ENCODE results near the gene JAM3. TPM values are rescaled to one million over a fixed set of nuclear protein-coding genes. Genes with fewer than 3 reads are reported as not detected.
"Not testable (repeated sequence)": the region's sequence is repeated elsewhere in the genome, so short reads cannot be mapped to it uniquely, and the experiment has no call there.

JAM3 gene
- total RNA-seq, 1 donor from 2014 or later = 2.8 TPM

DNA sequence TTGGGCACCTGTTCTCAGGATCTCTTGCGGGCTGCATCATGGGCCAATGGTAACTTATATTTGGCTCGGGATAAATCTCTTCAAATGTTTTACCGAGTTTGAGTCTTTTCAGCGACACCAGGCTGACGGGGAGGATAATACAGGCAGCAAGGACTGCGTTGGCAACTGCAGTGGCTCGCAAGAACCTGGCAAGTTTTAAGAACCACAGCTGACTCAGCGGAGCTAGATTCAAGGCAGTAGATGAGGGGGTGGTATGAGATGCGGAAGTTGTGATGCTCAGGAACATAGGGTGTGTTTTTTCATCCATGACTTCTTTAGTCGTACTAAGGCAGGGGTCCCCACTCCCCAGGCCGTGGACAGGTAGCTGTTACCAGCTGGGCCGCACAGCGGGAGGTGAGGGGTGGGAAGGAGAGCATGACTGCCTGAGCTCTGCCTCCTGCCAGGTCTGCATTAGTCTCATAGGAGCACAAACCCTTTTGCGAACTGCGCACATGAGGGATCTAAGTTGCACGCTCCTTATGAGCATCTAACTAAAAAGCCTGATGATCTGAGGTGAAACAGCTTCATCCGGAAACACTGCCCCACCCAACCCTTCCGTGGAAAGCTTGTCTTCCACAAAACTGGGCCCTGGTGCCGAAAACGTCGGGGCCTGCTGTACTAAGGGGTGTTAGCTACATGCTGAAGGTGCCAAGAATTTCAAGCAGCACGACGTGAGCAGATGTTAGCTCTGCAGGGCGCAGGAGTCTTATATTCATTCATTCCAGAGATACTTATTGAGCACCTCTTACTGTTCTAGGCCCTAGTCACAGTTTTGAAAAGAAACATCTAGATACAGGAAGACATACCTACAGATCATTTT is 6.4 kb upstream of the JAM3 start:
- no peak for DNase-seq (ENCODE audit: low read depth in 2 of 2)

DNA sequence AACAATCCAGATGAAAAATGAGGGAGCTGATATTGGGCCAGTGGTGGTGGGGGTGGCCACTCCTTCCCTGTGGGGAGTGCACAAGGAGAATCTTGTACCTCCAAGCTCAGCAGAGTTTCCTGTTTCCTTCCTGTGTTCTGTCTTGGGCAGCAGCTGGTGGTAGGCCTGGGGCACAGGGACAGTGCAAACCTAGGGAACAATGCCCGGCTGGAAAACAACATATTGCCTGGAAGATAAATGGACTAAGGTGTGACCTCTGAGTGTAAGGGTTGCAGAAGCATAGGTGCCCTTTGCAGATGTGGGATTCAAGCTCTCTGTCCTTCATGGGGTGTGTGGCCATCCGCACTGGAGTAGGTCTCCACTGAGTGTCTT is 5.8 kb upstream of the JAM3 start:
- DNase-seq (ENCODE audit: low read depth in 2 of 2) = peak in 1 of 2 donors; percentile 57

DNA sequence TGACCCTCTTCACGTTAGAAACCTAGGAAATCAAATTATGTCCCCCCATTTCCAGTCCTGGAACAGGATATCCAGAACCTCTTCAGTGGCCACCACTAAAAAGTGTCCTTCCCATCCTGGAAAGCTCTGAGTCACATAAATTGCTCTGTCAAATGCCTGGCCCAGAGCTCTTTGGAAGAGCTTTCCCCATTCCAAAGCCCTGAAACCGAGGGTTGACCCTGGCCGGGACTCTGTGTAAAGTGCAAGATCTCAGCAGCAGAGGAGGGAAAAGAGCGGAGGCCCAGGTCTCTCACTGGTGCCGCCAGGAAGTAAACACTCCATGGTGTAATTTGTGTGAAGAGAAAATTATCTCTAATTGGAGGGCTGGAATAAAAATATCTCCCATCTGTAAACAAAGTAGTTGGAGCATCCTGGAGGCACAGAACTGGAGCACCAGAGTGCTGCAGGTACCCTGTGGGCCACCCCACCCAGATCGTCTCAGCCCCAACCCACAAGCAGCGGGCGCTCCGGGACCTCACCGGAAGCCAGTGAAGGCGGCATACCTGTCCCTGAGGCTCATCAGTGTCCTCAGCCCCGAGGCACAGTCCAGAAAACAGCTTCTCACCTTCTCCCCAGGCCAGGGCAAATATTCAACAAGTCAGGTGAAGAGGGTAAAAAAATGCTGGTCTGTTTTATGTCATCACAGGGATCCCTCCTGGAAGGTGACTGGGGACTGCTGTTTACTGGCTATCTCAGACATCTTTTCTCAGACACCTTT is 4.7 kb upstream of the JAM3 start:
- no peak for DNase-seq (ENCODE audit: low read depth in 2 of 2)

DNA sequence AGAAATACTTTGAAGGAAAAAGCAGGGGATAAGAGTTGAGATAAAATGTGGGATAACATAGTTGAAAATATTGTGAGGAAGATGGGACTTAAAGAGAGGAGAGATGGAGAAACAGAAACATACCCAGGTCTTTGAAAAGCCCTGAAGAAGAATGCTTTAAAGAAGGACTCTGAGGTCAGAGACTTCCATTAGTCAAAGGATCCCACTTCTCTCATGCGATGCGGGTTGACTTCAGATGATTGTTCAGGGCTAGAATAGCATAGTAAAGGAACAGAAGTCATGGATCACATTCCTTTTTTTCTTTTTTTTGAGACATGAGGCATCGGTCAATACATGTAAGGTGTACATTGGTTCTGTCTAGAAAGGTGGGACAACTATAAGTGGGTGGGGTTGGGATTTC is 3.5 kb upstream of the JAM3 start:
- no peak for DNase-seq (ENCODE audit: low read depth in 2 of 2)

DNA sequence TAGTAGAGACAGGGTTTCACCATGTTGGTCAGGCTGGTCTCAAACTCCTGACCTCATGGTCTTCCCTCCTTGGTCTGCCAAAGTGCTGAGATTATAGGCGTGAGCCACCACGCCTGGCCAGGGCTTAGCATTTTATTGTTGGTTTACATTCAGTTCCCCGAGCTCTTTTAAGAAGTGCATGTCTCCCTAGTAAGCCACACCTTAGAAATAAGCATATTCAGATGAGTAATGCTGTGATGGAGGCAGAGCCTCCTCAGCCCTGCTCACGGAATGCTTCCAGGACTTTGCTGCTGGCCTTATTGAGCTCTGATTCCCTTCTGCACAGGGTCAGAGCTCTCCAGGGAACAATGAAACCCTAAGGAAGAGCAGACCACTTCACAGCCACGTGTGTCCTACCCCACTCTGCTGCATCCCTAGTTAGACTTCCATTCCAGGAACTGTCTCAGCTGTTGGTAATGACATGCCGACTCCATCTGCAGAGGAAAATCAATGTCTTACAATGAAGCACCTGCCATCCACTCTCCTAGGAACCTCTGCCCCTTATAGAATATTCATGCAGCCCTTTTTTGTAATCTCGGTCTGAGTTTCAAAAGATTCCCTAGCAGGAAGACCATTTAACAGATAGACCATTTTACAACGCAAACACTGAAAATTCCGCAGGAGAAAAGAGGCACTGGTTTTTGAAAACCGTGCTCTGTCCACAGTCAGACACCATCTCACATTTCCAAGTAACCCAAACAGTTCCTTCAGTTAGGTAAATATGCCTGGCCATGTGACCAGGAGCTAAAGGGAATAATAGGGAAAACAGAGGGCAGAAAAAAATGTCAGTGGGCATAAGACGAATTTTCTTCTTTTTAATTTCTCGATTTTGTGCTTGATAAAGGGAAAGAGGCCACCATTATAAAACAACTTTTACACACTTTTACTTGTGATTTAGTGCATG is 1.7 kb upstream of the JAM3 start:
- DNase-seq (ENCODE audit: low read depth in 2 of 2) = no peak

DNA sequence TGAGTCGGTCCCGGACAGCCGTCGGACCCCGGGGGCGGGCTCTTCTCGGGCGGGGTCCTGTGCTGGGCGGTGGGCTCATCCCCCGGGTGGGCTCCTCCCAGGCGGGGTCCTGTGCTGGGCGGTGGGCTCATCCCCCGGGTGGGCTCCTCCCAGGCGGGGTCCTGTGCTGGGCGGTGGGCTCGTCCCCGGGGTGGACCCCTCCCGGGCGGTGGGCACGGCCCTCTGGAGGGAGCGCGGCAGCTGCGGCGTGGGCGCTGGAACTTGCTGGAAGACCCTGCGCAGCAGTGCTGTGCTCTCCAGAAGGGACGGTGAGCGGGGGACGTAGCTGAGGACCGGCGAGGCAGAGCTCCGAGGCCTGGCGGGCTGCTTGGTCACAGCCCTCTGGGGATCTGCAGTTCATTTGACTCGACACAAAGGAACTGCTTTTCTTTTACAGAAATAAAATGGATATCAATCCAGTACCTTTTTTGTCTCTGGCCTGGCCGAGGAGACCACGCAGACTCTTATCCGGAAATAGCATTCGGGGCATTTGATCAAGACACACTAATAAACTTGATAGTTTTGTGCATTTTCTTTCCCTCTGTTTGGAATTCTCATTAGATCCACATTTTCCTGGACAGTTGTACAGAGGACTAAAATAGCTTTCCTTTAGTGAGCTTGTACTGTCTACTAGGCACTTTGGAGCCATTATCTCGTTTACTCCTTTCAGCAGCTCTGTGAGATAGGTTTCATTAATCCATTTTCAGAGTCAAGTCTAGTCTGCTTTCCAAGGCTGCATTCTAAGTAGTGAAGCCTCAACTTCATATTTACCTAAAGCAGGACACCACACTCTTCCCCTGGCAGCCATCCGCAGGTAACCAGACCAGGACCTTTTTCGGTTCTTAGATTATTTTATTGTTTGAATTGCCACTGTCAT is 812 bp downstream of the JAM3 start:
- DNase-seq (ENCODE audit: low read depth in 2 of 2) = peak; percentile 8 to 43

DNA sequence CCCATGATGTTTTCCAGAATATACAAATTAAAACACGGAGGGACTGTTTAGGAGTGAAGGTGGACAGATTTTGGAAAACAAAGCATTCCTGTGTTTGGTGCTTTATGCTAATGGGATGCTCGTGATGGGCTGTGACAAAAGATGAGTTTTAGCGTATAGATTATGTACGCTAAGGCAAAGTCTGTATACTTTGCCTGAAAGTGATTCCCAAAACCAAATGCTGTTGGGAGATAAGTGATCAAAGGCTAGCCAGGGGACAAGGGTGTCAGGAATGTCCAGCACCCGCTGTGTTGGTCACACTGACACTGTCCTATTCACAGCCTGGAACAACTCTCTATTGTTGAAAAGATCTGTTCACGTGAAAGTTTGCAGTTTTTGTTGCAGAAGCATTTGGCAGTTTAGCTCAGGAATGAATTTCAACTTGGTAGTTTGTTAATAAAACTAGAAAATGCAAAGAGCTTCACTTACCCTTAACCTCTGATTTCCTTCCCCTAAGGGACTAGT is 1.5 kb downstream of the JAM3 start:
- DNase-seq (ENCODE audit: low read depth in 2 of 2) = no peak

DNA sequence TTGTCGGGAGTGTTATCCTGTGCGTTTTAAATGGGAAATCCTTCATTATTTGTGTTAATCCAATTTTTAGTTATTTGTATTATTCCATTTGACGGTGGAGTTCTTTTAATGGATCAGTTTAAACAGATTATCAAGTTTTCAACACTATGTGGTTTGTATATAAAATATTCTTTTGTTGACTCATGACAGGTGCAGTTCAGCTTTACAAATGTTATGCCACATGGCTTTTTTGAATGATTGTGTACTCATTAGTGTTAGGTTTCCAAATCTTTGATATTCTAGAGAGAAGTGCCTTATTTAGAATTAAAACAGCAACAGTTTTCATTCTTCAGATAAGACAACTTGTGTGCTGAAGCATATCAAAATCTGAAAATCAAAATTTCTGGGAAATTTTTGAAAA is 2.4 kb downstream of the JAM3 start:
- no peak for DNase-seq (ENCODE audit: low read depth in 2 of 2)

DNA sequence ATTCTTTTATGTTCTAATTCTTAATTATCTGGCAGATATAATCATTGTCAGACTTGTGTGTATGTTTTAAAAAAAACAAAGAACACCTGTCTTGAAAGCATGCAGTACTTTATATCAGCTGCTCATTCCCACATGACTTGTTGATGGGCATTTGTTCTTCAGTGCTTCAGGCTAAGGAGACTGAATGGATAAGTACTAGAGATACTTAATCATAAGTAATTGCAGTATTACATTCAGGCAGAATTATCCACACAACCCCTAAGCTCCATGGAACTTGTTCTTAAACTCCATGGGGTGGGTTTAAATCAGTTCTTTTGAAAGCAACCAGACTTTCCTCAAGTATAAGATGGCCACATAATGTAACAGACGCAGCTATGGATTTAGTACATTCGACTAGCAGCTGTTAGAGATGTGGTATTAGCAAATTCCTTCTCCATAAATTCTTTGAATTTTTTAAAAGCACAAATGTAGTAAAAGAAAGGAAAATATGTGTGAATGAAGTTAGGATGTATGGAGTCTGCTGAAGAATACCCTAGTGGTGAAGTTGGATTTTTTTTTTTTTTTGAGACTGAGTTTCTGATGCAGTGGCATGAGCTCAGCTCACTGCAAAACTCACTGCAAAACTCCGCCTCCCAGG is 3.0 kb downstream of the JAM3 start:
- no peak for DNase-seq (ENCODE audit: low read depth in 2 of 2)

DNA sequence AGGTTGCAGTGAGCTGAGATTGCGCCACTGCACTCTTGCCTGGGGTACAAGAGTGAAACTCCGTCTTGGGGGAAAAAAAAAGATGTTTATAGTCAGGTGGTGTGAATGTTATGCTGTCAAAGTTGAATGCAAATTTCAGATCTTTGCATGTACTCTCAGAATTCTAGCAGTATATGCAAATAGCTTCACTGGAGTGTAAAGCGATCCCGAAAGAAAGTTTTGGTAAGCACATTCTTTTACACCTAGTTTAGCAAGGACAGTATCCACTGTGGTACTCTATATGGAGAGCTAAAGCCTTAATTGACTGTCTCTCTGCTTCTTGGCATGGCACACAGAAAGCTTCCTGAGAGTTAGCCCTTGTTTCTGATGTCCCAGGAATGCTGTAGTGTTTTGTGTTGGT is 4.0 kb downstream of the JAM3 start:
- DNase-seq (ENCODE audit: low read depth in 2 of 2) = no peak

DNA sequence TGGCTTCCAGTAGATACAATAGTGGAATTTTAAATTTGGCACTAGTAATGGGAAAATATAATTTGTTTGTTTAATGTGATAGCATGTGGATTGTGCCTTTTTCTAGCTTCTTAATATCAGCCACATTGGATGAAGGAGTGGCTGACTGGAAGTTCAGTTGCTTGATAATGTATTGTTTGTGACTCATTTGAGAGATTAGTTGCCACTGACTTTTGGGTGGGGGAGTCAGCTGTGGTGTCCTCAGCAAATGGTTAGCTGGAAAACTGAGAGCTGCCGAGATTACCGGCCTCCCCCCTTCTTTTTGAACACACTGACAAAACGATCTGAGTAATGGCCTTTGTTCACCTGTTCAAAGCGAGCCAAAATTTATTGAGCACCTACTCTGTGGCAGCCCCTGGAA is 5.5 kb downstream of the JAM3 start:
- DNase-seq (ENCODE audit: low read depth in 2 of 2) = peak in 1 of 2 donors; percentile 31

DNA sequence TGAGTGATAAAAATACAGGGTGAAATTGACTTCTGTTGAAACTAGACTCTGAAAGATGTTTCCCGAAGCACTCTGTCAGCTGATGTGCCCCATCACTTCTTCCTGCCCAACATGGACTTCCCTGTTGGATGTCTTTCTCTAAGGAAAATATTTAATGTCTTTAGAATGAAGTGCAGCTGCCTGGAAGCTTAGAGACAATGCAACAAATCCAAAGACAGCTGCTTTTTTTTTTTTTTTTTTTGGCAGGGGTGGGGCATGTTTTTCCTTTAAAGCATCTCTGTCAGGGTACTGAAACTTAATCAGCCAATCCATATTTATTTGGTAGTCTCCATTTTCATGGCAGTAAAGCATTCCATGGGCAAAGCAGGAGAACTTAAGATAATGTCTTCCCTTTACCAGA is 5.9 kb downstream of the JAM3 start:
- no peak for DNase-seq (ENCODE audit: low read depth in 2 of 2)

DNA sequence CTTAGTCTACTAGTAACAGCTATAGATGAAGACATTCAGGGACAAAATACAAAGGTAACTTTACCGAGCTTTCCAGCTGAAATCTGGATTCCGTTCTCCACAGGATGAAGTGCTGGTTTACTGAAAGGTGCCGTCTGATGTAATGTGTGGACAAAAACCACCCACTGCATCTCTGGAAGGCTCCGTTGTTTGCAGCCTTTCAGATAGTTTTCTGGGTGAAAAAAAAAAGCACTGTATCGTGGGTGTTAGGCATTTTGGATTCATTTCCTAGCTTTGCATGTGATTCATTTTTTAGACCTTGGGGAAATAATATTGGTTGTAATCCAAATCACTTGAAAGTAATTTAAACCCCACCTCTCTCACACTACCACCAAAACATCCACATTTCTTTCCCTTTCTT is 10.4 kb downstream of the JAM3 start:
- DNase-seq (ENCODE audit: low read depth in 2 of 2) = no peak

DNA sequence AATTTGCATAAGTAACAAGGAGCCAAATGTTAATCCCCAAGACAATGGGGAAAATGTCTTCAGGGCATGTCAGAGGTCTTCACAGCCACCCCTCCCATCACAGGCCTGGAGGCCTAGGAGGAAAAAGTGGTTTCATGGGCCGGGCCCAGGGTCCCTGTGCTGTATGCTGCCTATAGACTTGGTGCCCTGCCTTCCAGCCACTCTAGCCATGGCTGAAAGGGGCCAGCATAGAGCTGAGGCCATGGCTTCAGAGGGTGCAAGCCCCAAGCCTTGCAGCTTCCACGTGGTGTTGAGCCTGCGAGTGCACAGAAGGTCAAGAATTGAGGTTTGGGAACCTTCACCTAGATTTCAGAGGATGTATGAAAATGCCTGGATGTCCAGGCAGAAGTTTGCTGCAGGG is 12.4 kb downstream of the JAM3 start:
- not testable (repeated sequence) for DNase-seq (ENCODE audit: low read depth in 2 of 2)

DNA sequence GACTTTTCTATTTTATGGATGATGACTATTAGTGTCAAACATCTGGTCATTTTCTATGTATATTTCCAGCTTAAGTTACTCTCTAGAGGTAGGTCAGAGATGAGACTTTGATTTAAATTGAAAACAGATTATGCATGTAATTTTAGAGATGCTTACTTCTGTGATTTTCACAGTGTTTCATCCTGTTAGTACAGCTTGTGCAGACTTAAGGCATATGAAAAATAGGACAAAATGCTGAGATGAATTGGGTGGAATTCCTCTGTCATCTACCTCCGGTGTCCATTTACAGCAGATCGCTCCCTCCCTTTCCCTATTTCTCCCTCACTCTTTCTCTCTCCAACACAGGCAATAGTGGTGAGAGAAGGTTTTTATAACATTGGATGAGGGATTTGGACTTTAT is 14.1 kb downstream of the JAM3 start:
- no peak for DNase-seq (ENCODE audit: low read depth in 2 of 2)

DNA sequence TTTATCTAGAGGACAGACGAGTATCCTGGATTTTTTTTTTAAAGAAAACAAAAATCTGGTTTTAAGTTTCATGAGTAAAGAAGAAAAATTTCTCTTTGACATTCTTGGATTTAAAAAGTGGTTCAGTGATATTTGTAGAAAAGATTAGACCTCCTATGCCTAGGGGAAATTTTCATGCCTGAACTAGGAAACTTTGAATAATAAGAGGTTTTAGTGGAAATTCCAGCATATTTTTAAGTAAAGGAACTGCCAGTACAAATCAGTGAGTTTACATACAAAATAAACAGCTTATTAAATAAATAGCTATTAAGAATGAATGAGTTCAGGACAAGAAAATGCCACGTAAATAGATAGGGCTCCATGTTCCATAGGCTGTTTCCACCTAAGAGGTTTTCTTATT is 17.5 kb downstream of the JAM3 start:
- no peak for DNase-seq (ENCODE audit: low read depth in 2 of 2)

DNA sequence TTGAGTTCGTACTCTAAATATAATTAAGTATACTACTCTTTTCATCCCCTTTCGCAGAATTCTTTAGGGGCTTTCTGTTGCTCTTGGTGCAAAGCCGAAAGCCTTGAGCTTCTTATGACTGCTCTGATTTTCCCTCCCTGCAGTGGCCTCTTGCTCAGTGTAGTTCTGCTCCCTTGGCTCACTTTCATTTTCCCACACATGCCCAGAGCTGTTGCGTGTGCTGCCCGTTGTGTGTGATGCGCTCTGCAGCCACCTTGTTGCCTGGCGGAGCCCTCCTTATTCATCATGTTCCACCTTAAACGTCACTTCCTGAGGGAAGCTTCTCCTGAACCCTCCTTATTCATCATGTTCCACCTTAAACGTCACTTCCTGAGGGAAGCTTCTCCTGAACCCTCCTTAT is 23.1 kb downstream of the JAM3 start:
- not testable (repeated sequence) for DNase-seq (ENCODE audit: low read depth in 2 of 2)

DNA sequence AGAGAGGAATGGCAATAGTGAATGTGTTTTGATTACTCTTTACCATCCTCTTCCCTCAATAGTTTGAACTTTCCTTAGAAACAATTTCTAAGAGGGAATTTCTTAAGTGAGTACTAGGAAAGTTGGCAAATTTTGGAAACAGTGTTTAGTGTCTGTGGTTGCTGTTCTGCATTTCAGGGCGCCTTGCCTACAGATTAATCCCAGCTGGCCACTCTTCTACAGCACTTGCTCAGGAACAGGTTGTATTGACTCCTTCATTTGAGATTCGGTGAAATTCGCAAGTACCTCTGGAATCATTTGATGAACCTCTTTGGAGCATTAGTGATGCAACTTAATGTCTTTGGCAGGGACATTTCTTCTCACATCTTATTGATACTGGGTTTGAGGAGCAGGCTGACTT is 28.3 kb downstream of the JAM3 start:
- DNase-seq (ENCODE audit: low read depth in 2 of 2) = no peak

DNA sequence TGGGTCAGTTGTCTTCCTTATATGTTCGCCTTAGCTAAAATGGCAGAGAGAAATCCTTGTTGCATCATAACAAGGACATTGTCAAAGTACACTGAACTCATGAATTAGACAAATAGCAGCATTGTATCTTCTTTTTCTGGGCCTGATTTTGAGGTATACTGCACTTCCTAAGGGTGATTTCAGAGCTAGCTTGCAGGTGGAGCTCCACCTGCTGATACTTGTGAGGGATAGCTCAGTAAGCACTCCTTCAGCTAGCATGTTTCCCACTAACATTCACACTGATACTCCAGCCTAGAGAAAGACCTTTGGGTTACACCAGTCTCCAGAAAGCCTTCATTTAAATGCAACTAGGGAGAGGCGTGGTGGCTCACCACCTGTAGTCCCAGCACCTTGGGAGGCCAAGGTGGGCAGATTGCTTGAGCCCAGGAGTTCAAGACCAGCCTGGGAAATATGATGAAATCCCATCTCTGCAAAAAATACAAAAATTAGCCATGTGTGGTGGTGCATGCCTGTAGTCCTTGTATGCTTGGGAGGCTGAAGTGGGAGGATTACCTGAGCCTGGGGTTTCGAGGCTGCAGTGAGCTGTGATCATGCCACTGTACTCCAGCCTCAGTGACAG is 29.8 kb downstream of the JAM3 start:
- DNase-seq (ENCODE audit: low read depth in 2 of 2) = peak; percentile 8 to 17

DNA sequence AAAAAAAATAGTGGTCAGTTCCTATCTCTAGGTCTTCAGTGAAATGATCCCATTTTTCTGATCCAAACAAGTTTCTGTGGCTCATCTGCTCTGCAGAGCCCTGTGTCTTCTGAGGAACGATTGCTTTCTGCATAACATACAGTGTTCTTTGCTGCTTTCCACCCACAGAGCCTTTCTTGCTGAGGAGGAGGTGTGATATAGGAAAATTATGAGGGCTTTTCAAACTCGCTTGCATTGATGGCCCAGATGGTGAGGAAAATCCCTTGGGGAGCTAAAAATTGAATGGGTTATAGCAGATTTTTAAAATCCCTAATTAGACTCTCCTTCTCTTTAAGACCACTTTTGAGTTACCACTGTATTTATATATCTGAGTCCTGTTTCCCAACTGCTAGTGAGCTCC is 31.3 kb downstream of the JAM3 start:
- DNase-seq (ENCODE audit: low read depth in 2 of 2) = no peak
